Body of pancreas (tissue), 4 donors: Measurements from ENCODE around the gene ZDHHC22.

Source experiments
- CTCF ChIP-seq, 7 experiments: fragments of 450-650 bp in 4 of 7; fragments of 200-600 bp in 3 of 7; sonication (generic) in 3 of 7; IDR thresholded peaks; one replicate each; pipeline ENCODE4 v1.5.1; 2016 to 2019; ENCODE audit warnings: antibody characterized with exemption in 7 of 7
- POLR2A ChIP-seq, 3 donors: fragments of 450-650 bp; IDR thresholded peaks; one replicate each; pipeline ENCODE4 v1.6.1; 2016; ENCODE audit warnings: antibody characterized with exemption in 3 of 3, mild to moderate bottlenecking in 2 of 3

- TF ChIP-seq POLR2A (IDR thresholded peaks at IDR 0.05) (no peak), CTCF (IDR thresholded peaks at IDR 0.05) (no peak)
These were observed 34.9 kb downstream of the ZDHHC22 start for GRCh38 chr14:77106666-77107065.
